ENCODE data around the gene CPED1.
A peak's percentile ranks its signal among the peaks of the same experiment; 100 is the strongest.

Gene CPED1

DNA sequence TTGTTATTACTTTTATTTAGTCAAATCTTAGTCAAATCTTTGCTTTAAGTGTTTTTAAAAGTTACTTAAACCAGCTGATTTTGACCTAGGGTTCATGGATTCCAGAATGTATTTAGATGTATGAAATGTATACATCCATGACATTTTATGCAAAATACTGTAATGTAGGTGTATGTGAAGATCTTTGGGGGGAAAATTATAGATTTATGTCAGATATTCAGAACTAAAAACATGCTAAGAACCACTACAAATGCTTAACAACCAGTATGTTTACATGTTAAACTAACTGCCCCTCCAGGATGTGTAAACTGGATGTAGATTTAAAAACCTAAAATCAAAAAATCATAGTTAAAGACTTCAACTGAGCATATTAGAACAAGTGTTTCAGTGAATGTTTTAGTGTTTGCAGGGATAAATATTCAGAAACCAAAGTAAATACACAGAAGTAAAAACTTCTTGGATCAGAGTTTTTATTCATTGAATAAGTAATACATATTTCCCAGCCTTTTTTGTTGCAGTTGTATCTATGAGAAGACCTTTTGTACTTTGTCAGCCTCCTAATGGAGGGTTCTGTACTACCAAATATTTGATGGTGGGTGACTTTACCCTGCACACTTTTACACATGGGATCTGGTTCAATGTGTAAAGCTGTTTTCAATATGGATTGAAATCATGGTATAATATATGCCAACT is 3.9 kb downstream of the CPED1 start:
- no peak for DNase-seq (ENCODE audit: extremely low read depth, low read depth)
- TF ChIP-seq, protein P1, sequence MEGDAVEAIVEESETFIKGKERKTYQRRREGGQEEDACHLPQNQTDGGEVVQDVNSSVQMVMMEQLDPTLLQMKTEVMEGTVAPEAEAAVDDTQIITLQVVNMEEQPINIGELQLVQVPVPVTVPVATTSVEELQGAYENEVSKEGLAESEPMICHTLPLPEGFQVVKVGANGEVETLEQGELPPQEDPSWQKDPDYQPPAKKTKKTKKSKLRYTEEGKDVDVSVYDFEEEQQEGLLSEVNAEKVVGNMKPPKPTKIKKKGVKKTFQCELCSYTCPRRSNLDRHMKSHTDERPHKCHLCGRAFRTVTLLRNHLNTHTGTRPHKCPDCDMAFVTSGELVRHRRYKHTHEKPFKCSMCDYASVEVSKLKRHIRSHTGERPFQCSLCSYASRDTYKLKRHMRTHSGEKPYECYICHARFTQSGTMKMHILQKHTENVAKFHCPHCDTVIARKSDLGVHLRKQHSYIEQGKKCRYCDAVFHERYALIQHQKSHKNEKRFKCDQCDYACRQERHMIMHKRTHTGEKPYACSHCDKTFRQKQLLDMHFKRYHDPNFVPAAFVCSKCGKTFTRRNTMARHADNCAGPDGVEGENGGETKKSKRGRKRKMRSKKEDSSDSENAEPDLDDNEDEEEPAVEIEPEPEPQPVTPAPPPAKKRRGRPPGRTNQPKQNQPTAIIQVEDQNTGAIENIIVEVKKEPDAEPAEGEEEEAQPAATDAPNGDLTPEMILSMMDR (IDR thresholded peaks at IDR 0.05; ENCODE audit: low read depth, low read length) = no peak

DNA sequence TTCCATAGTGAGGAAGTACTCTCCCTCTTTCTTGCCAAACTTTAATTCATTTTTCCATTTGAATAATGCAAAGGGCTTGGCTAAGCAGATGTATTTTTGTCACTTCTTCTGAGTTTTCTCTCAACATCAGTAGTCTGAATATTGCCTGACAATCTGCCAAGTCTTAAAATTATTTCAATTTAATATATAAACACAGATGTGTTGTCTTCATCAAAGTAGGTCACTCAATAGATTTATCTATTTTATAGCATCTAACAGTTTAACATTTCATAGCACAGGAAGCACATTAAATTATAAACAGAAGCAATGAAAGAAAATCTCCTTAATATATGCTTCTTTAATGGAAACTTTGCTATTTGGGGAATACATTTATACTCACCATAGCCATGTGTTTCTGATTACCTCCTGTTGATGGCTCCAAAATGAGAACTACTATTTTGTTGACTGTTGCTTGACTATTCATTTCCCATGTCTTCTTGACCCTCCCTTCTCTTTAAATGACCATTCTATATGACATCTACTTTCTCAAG is 4.5 kb downstream of the CPED1 start:
- no peak for DNase-seq (ENCODE audit: extremely low read depth, low read depth)
- TF ChIP-seq, protein P1 (IDR thresholded peaks at IDR 0.05; ENCODE audit: low read depth, low read length) = no peak

DNA sequence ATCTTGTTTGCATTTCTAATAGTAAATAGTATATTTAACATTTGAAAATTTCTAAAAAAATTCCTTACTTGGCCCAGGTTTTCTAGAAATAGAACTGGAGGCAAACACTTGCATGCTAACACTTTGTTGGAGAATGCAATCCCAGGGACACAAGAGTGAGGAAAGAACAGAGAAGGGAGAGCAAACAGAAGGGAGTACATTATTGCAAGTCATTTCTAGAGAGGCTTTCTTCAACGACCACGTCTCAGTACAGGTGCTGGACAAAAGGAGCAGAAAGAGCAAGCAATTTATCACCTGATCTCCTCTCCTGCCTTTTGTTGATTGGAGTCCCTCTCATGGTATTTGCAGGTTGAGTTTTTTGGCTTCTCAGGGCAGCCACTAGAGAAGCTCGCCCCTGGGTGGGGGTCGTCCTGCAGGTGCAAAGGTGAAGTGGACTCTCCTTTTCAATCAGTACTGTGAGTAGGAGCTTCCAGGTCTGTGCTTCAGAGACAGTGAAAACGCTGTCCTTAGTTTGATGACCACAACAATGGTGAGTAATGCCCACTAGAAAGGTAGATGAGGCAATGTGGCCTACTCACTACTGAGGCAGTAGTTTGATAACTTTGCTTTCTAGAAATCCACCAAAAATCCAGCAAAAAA is 5.2 kb downstream of the CPED1 start:
- TF ChIP-seq, protein P1 (IDR thresholded peaks at IDR 0.05; ENCODE audit: low read depth, low read length) = no peak
- DNase-seq (ENCODE audit: extremely low read depth, low read depth) = no peak

GRCh38 chr7:120994512-120995410 is 6.2 kb downstream of the CPED1 start:
- TF ChIP-seq, protein P1 (IDR thresholded peaks at IDR 0.05; ENCODE audit: low read depth, low read length) = no peak
- DNase-seq (ENCODE audit: extremely low read depth, low read depth) = no peak

DNA sequence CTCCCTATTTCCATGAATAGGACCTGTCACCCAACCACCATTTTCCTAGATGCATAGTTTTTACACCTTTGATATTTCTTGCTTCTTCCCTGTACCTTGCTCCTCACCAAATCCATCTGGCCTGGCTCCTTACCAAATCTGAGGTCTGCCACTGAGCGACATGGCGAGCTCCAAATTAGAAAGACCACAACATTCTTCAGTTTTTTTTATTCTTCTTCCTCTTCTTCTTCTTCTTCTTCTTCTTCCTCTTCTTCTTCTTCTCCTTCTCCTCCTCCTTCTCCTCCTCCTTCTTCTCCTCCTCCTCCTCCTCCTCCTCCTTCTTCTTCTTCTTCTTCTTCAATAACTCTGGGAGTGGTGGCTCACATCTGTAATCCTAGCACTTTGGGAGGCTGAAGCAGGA is 7.1 kb downstream of the CPED1 start:
- no peak for DNase-seq (ENCODE audit: extremely low read depth, low read depth)
- TF ChIP-seq, protein P1 (IDR thresholded peaks at IDR 0.05; ENCODE audit: low read depth, low read length) = no peak

DNA sequence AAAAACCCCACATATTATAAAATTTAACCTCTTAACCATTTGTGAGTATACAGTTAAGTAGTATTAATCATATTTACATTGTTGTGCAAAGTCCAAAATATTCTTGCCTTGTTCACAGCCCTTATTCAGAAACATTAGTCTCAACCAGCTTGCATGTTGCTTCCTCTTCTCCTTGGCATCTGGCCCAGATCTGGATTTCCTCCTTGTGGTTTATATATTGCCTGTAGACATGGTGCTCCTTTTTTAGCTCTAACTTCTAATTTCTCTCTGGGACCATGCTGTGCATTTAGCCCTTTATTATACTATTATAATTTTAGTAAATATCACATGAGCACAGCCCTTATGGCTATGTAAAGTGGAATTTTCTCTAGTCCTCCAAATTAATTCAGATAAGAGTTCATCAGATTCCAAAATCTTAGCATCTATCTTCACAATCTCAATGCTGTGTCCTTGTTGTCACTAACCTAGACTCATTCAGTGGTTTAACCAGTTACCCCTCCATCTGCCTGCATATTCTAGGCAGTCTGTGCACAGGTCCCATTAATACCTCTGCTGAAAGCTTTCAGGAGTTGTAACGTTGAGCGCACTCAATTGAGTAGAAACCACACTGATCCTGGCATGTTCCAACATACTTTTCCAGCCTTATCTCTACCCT is 7.9 kb downstream of the CPED1 start:
- peak; percentile 71 for DNase-seq (ENCODE audit: extremely low read depth, low read depth)
- TF ChIP-seq, protein P1 (IDR thresholded peaks at IDR 0.05; ENCODE audit: low read depth, low read length) = no peak

Data from AG09319 (cell line).